Smooth muscle cell of the brain vasculature (primary cell): ENCODE results near the gene SLC45A3.

Source experiments
- DNase-seq: peaks from one replicate; pipeline ENCODE4 v3.0.0-alpha.2; 2012; ENCODE audit warnings: low read depth, low spot score

SLC45A3 gene

GRCh38 chr1:205700865-205701401, 20.6 kb upstream of the SLC45A3 start:
- no peak for DNase-seq

GRCh38 chr1:205699416-205699815, 19.1 kb upstream of the SLC45A3 start:
- no peak for DNase-seq

- no peak for DNase-seq
Measured at GRCh38 chr1:205698921-205699320, 18.6 kb upstream of the SLC45A3 start.

GRCh38 chr1:205693421-205693991, 13.2 kb upstream of the SLC45A3 start:
- no peak for DNase-seq

GRCh38 chr1:205692423-205692822, 12.1 kb upstream of the SLC45A3 start:
- no peak for DNase-seq

GRCh38 chr1:205690122-205690756, 9.9 kb upstream of the SLC45A3 start:
- DNase-seq = no peak

GRCh38 chr1:205689479-205689878, 9.2 kb upstream of the SLC45A3 start:
- no peak for DNase-seq

- no peak for DNase-seq
Measured at GRCh38 chr1:205688171-205689080, 8.1 kb upstream of the SLC45A3 start.

- DNase-seq = no peak
Measured at GRCh38 chr1:205687242-205687641, 6.9 kb upstream of the SLC45A3 start.

- no peak for DNase-seq
Measured at GRCh38 chr1:205681364-205681763, 1.1 kb upstream of the SLC45A3 start.

GRCh38 chr1:205678286-205679111, 1.8 kb downstream of the SLC45A3 start:
- no peak for DNase-seq

- no peak for DNase-seq
Measured at GRCh38 chr1:205677167-205677566, 3.1 kb downstream of the SLC45A3 start.

- DNase-seq = no peak
Measured at GRCh38 chr1:205676597-205676996, 3.7 kb downstream of the SLC45A3 start.

GRCh38 chr1:205676002-205676401, 4.3 kb downstream of the SLC45A3 start:
- DNase-seq = no peak

GRCh38 chr1:205675247-205675646, 5.1 kb downstream of the SLC45A3 start:
- DNase-seq = no peak

- no peak for DNase-seq
Measured at GRCh38 chr1:205672970-205673369, 7.3 kb downstream of the SLC45A3 start.

GRCh38 chr1:205672395-205672889, 7.9 kb downstream of the SLC45A3 start:
- no peak for DNase-seq

GRCh38 chr1:205670611-205671430, 9.5 kb downstream of the SLC45A3 start:
- DNase-seq = no peak

GRCh38 chr1:205670150-205670446, 10.2 kb downstream of the SLC45A3 start:
- no peak for DNase-seq

- no peak for DNase-seq
Measured at GRCh38 chr1:205669341-205670149, 10.8 kb downstream of the SLC45A3 start.
